PC-9 (cell line): ENCODE results near the gene EPHA3. TPM values are rescaled to one million over a fixed set of nuclear protein-coding genes. Genes with fewer than 3 reads are reported as not detected.

Experiments used
- Bru-seq: library from RNA; stranded (reverse); fragments of 400-500 nt; gene quantifications from one replicate; lab custom pipeline; 2021; lab: Mats Ljungman, UMichigan
- BruChase-seq, 2 experiments: library from RNA; stranded (reverse); fragments of 400-500 nt; gene quantifications; one replicate each; lab custom pipeline; 2021; lab: Mats Ljungman, UMichigan
- BruUV-seq: library from RNA; stranded (reverse); fragments of 400-500 nt; replicated peaks from 2 replicates; lab custom pipeline; 2021; lab: Mats Ljungman, UMichigan
- CTCF ChIA-PET: fragments of 300-600 bp; sonication (Branson Sonifier 250); formaldehyde crosslinking; loops from one replicate; lab custom pipeline; 2022; ENCODE audit warnings: antibody characterized with exemption; lab: Charles Lee
- POLR2A ChIA-PET: fragments of 300-600 bp; sonication (Branson Sonifier 250); formaldehyde crosslinking; loops from one replicate; lab custom pipeline; 2022; ENCODE audit warnings: antibody characterized with exemption; ENCODE audit not compliant: unreplicated experiment; lab: Charles Lee
- DNase-seq, 2 experiments: peaks; one replicate each; pipeline versions ENCODE4 v3.0.0 to v3.0.0-alpha.2; 2015 to 2022; ENCODE audit warnings: mixed read lengths in 1 of 2
- H2AFZ ChIP-seq: fragments of 200-600 bp; sonication (generic); 2 replicates; pipeline ENCODE4 v1.8.1; 2017; ENCODE audit warnings: antibody characterized with exemption
- H3F3A ChIP-seq: fragments of 200-600 bp; sonication (generic); 2 replicates; pipeline ENCODE4 v1.8.1; 2017; ENCODE audit warnings: antibody characterized with exemption, mild to moderate bottlenecking, low read depth; ENCODE audit not compliant: insufficient read depth
- H3K27ac ChIP-seq: fragments of 200-600 bp; sonication (generic); 2 replicates; pipeline ENCODE4 v1.6.1; 2016; ENCODE audit warnings: mixed run types
- H3K27me3 ChIP-seq: fragments of 200-600 bp; sonication (generic); 2 replicates; pipeline ENCODE4 v1.6.1; 2016; ENCODE audit warnings: low read depth, mixed run types; ENCODE audit not compliant: insufficient read depth
- H3K36me3 ChIP-seq: fragments of 200-600 bp; sonication (generic); 2 replicates; pipeline ENCODE4 v1.6.1; 2016; ENCODE audit warnings: low read depth, mixed run types
- H3K4me1 ChIP-seq: fragments of 200-600 bp; sonication (generic); replicated peaks from 2 replicates; pipeline ENCODE4 v1.6.1; 2016; ENCODE audit warnings: mixed run types; ENCODE audit not compliant: insufficient read depth
- H3K4me2 ChIP-seq: fragments of 200-600 bp; sonication (generic); 2 replicates; pipeline ENCODE4 v1.6.1; 2017; ENCODE audit warnings: mixed run types
- H3K4me3 ChIP-seq: fragments of 200-600 bp; sonication (generic); 2 replicates; pipeline ENCODE4 v1.6.1; 2016; ENCODE audit warnings: mixed run types
- H3K79me2 ChIP-seq: fragments of 200-600 bp; sonication (generic); 2 replicates; pipeline ENCODE4 v1.6.1; 2017; ENCODE audit warnings: low read depth, mixed run types
- H3K9me2 ChIP-seq: fragments of 200-600 bp; sonication (generic); 2 replicates; pipeline ENCODE4 v1.8.1; 2017; ENCODE audit warnings: mild to moderate bottlenecking; ENCODE audit not compliant: insufficient read depth
- H3K9me3 ChIP-seq: fragments of 200-600 bp; sonication (generic); 2 replicates; pipeline ENCODE4 v1.8.1; 2016; ENCODE audit warnings: low read depth; ENCODE audit not compliant: insufficient read depth
- H4K20me1 ChIP-seq: fragments of 200-600 bp; sonication (generic); 2 replicates; pipeline ENCODE4 v1.8.1; 2017; ENCODE audit not compliant: insufficient read depth
- CTCF ChIP-seq: fragments of 200-600 bp; sonication (generic); conservative IDR thresholded peaks from 2 replicates; pipeline ENCODE4 v1.6.1; 2017; ENCODE audit warnings: mixed run types, antibody characterized with exemption, mild to moderate bottlenecking, moderate library complexity
- EZH2 ChIP-seq: fragments of 200-600 bp; sonication (generic); IDR thresholded peaks from 2 replicates; pipeline ENCODE4 v1.8.0; 2017; ENCODE audit warnings: antibody characterized with exemption, low read depth
- intact Hi-C: fragments of 100-400 bp; cut with micrococcal nuclease; formaldehyde crosslinking; loops from one replicate; pipeline ENCODE4 v1.10.0; 2022; ENCODE audit not compliant: unreplicated experiment
- long read RNA-seq: library from polyadenylated mRNA; stranded (forward); transcript quantifications from one replicate; pipeline ENCODE4 v2.0.0, GENCODE V29; 2022
- total RNA-seq: library from RNA; stranded (reverse); gene quantifications from 2 replicates; pipeline ENCODE4 v1.2.3, GENCODE V29; 2021

EPHA3 gene
- total RNA-seq (not detected in 2 replicates), Bru-seq, nascent RNA (percentile 4 among the genes with signal in this experiment), BruChase-seq, experiment 1, labeled RNA remaining after a 2-hour chase (percentile 4 among the genes with signal in this experiment), BruChase-seq, experiment 2, labeled RNA remaining after a 6-hour chase (percentile 1 among the genes with signal in this experiment)
- long read RNA-seq = 0 reads

DNA sequence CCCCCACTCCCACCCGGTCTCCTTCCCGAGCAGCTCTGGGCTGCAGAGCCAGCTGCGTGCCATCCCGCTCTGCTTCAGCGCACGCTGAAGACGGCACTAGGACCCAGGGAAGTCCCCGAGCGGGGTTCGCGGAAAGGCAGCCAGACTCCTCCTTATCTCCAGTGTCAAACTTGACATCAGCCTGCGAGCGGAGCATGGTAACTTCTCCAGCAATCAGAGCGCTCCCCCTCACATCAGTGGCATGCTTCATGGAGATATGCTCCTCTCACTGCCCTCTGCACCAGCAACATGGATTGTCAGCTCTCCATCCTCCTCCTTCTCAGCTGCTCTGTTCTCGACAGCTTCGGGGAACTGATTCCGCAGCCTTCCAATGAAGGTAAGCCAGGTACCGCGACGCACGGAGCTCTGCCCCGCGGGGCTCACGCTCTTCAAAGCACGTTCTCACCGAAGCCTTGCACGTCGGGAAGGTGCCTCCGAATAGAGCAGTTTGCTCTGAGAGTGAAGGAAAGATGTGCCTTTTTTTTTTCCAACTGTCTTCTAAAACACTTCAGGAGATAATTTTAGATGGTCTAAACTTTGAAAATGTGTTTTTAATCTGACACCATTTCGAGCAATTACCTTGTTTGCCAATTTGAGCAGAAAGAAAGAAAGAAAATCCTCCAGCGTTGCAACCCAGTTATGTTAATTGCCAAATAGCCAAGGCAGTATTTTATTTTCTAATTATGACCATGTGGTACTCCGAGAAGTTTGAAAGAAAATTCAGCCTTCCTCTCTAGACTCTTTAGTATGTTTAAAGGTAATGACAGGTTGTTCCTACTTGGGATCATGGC lies at the start of gene EPHA3:
Gene EPHA3 (plus strand): TSS at position 161 of the 830 bp plus-strand sequence. CDS start 128 bp downstream, at position 289.
- H3F3A ChIP-seq = no peaks in the 10 kb centered on the region
- no peaks in the 10 kb centered on the region for H3K79me2 ChIP-seq
- H3K36me3 ChIP-seq = no peaks in the 10 kb centered on the region
- peak in 1 of 2 experiments; percentile 33 for DNase-seq
- H3K4me3 ChIP-seq = peak within 1 kb of the TSS; percentile 54; the same call in 1 of the 2 replicates
- peak within 1 kb of the TSS; percentile 80 for H3K4me2 ChIP-seq
- no peaks in the 10 kb centered on the region for H3K9me2 ChIP-seq
- H3K27ac ChIP-seq = no peak within 1 kb of the TSS
- H2AFZ ChIP-seq = peak within 1 kb of the TSS; percentile 84
- H3K27me3 ChIP-seq = no peaks in the 10 kb centered on the region
- no peak for TF ChIP-seq EZH2
- TF ChIP-seq CTCF = no peak
- ChIA-PET POLR2A (no interaction called here), CTCF (no interaction called here)
- intact Hi-C loops = no loop called here
- no peaks in the 10 kb centered on the region for H3K9me3 ChIP-seq
- no TSS peak for BruUV-seq
- H3K4me1 ChIP-seq = no peaks in the 10 kb centered on the region
- no peaks in the 10 kb centered on the region for H4K20me1 ChIP-seq

DNA sequence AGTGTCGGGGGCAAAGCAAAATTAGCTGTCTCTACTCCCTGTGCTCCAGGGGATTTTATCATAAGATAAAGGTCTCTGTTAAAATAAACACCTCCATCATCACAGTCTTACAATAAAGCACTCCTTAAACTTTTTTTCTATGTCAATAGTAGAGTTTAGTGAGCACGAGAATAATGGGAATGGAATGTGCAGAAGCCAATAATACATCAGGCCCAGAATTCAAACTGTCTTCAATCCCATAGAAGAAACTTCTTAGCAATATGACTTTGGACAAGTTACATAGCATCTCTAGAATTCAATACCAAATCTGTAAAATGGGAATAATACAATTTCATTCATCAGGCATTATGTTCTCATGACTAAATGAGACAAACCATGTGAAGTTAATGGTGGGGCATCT lies 49.0 kb upstream of the EPHA3 start:
- no peaks in the 10 kb centered on the region for H3K36me3 ChIP-seq
- H2AFZ ChIP-seq = no peak overlapping the region
- H3K9me3 ChIP-seq = 0 out of 2 replicates have a peak, but pooled peaks cover 9% of the 10 kb centered on the region
- TF ChIP-seq EZH2 = no peak
- TF ChIP-seq CTCF = no peak
- no peaks in the 10 kb centered on the region for H3K4me1 ChIP-seq
- H3K27me3 ChIP-seq = no peaks in the 10 kb centered on the region
- H3K9me2 ChIP-seq = no peaks in the 10 kb centered on the region
- POLR2A ChIA-PET = no interaction called here
- no peak overlapping the region for H3K4me3 ChIP-seq
- CTCF ChIA-PET = no interaction called here
- no peak overlapping the region for H3K4me2 ChIP-seq
- no peaks in the 10 kb centered on the region for H3K79me2 ChIP-seq
- H3K27ac ChIP-seq = no peak overlapping the region
- H4K20me1 ChIP-seq = no peaks in the 10 kb centered on the region
- no peak for DNase-seq
- H3F3A ChIP-seq = no peaks in the 10 kb centered on the region
- BruUV-seq = no TSS peak
- intact Hi-C loops = no loop called here

- no peak for TF ChIP-seq EZH2
- no peak for TF ChIP-seq CTCF
- Histone ChIP-seq H3K9me3 (0 out of 2 replicates have a peak, but pooled peaks cover 9% of the 10 kb centered on the region), H3K4me3 (no peak overlapping the region), H3K9me2 (no peaks in the 10 kb centered on the region), H3K4me2 (no peak overlapping the region), H3K4me1 (no peaks in the 10 kb centered on the region), H3F3A (no peaks in the 10 kb centered on the region), H2AFZ (no peak overlapping the region), H3K27ac (no peak overlapping the region), H3K79me2 (no peaks in the 10 kb centered on the region), H4K20me1 (no peaks in the 10 kb centered on the region), H3K36me3 (no peaks in the 10 kb centered on the region), H3K27me3 (no peaks in the 10 kb centered on the region)
- BruUV-seq = no TSS peak
- ChIA-PET POLR2A (no interaction called here), CTCF (no interaction called here)
- no peak for DNase-seq
- intact Hi-C loops = no loop called here
Measured at GRCh38 chr3:89059211-89059925, 48.1 kb upstream of the EPHA3 start.
